Measurements from ENCODE around the gene CNPY1.

CNPY1 gene

GRCh38 chr7:155464948-155465739 lies 81.2 kb downstream of the CNPY1 start:
- DNase-seq (ENCODE audit: low read depth): no peak
- no peak for TF ChIP-seq CTCF (IDR thresholded peaks at IDR 0.05; ENCODE audit: insufficient read depth, low read depth, low read length, missing control alignments)
- no peak overlapping the region for H3K4me3 ChIP-seq (ENCODE audit: low read depth, low read length)

- TF ChIP-seq CTCF (IDR thresholded peaks at IDR 0.05; ENCODE audit: insufficient read depth, low read depth, low read length, missing control alignments): no peak
- DNase-seq (ENCODE audit: low read depth): no peak
- H3K4me3 ChIP-seq (ENCODE audit: low read depth, low read length): no peak overlapping the region
Measured at GRCh38 chr7:155464183-155464582, 82.2 kb downstream of the CNPY1 start.

GRCh38 chr7:155463114-155463811 lies 83.1 kb downstream of the CNPY1 start:
- H3K4me3 ChIP-seq (ENCODE audit: low read depth, low read length): no peak overlapping the region
- no peak for TF ChIP-seq CTCF (IDR thresholded peaks at IDR 0.05; ENCODE audit: insufficient read depth, low read depth, low read length, missing control alignments)
- no peak for DNase-seq (ENCODE audit: low read depth)

GRCh38 chr7:155462163-155462735 lies 84.1 kb downstream of the CNPY1 start:
- no peak for TF ChIP-seq CTCF (IDR thresholded peaks at IDR 0.05; ENCODE audit: insufficient read depth, low read depth, low read length, missing control alignments)
- DNase-seq (ENCODE audit: low read depth): no peak
- no peak overlapping the region for H3K4me3 ChIP-seq (ENCODE audit: low read depth, low read length)

- DNase-seq (ENCODE audit: low read depth): no peak
- no peak for TF ChIP-seq CTCF (IDR thresholded peaks at IDR 0.05; ENCODE audit: insufficient read depth, low read depth, low read length, missing control alignments)
- no peak overlapping the region for H3K4me3 ChIP-seq (ENCODE audit: low read depth, low read length)
Measured at GRCh38 chr7:155461631-155462030, 84.7 kb downstream of the CNPY1 start.

- no peak for DNase-seq (ENCODE audit: low read depth)
- no peak for TF ChIP-seq CTCF (IDR thresholded peaks at IDR 0.05; ENCODE audit: insufficient read depth, low read depth, low read length, missing control alignments)
- no peak overlapping the region for H3K4me3 ChIP-seq (ENCODE audit: low read depth, low read length)
Measured at GRCh38 chr7:155460926-155461613, 85.3 kb downstream of the CNPY1 start.

Measured in GM12865 (cell line).